Stimulated activated CD4-positive, alpha-beta T cell treated with anti-CD3 and anti-CD28 coated beads, Interleukin-4, amount 100 ng/mL, for 4 hours (primary cell): Measurements from ENCODE around the gene AP3D1.

Experiments used
- DNase-seq, 2 experiments: peaks; one replicate each; pipeline ENCODE4 v3.0.0-alpha.2; 2020

The AP3D1 gene

DNA sequence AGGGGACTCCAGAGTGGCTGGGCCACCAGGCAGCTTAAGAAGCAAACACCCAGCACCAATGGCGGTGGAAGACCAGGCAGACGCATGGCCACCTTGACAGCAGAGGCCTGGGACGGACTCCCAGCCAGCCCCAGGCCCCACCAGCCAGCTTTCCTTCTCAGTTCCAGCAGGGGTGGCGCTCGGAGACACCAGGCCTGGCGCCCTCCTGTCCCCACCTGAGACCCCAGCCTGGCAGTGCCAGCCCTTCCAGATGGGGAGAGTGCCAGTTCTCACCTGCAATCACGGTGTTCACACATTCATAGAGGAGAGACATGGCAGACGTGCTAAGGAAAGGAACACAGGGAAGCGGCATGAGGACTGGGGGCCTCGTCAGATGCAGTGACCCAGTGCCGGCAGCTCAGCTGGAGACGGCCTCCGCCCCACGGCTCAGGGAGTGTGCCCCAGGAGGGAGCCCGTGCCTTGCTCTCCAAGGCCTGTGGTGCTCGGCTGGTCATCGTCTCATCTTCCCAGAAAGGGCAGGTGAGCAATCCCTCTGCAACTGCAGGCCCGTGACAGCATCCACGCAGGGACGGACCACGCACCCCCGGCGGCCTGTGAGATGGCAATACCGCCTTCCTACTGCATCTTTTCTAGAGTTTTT is 24.4 kb downstream of the AP3D1 start:
- DNase-seq: no peak

DNA sequence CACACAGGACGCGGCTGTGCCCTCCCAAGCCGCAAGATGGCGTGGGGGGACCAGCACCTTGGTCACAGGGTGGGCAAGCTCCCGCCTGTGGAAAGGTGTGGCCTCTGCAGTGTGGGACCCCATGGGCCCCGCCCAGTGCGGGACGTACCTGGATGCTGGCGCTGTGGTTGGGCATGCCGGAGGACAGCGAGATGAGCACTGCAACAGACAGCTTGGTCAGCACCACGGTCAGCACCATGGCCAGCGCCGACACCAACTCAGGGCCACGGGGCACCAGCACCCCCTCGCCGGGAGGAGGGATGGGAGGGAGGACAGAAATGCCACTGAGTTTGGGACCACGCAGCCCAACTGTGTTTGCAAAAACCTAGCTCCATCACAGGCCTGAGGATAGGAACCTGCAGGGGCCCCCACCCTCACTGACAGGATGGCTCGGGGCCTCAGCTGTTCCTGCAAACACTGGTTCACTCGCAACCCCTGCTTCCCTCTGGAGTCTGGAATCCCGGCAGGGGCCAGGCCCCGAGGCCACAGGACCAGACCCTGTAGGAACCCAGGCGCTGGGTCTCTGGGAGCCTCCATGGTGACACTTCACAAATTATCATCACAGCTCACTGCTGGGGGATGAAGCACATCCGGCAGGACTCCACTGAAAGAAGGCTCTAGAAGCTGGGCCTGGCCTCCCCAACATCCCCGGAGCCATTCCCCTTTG is 27.5 kb downstream of the AP3D1 start:
- no peak for DNase-seq

DNA sequence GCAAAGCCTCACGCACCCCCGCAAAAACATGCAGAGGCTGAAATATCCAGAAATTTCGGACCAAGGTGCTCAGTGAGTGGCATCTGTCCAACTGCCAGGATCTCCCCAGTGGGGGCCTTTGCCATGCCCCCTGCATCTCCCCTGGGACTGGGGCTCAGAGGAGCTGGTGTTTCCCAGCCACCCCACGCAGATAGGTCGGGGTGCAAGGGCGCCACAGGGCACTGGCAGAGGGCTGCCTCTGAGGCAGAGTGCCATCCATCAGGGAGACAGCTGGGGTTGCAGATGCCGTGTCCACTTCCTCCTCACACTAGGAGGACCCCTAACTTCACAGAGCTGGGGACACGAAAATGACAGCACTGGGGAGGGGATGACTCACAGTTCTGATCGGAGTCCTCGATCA is 28.4 kb downstream of the AP3D1 start:
- no peak for DNase-seq

DNA sequence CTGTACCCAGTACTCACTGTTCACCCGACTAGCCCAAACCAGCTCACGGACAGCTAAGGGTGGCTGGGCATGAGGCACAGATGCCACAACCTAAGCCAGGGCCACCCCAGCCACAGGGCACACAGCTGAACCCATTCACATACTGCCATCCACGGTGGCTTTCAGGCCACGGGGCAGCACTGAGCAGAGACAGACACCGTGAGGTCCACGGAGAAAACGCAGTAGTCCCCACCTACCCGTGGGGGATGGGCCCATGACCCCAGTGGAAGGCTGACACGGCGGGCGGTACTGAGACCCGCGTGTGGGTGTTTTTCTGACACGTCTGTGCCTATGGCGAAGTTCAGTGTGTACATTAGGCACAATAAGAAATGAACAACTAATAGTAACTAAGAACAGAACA is 29.1 kb downstream of the AP3D1 start:
- no peak for DNase-seq

DNA sequence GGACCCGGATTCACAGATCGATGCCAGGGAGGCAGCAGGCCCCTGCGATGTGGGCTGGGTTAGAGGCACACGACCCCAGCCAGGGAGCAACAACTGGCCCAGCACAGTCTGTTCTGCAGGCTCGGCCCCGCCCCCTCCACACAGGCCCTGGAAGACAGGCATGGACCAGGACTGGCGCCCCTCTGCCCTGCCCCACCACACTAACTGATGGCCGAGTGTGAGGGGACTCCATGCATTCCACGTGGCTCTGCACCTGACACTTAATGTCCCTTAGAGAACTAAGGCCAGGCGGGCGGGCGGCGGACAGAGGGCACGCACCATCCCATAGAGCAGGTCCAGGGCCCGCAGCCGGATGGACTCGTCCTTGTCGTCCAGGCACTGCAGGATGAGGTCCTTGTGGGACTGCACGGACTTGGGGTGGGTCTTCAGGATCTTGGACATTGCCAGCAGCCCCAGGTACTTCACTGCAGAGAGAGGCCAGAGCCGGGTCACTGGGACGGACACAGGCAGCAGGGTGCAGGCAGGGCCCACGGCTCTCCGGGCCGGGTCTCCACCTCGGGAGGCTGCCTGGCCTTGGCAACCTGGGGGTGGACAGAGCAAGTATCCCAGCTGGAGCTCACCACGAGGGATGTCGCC is 29.8 kb downstream of the AP3D1 start:
- no peak for DNase-seq

DNA sequence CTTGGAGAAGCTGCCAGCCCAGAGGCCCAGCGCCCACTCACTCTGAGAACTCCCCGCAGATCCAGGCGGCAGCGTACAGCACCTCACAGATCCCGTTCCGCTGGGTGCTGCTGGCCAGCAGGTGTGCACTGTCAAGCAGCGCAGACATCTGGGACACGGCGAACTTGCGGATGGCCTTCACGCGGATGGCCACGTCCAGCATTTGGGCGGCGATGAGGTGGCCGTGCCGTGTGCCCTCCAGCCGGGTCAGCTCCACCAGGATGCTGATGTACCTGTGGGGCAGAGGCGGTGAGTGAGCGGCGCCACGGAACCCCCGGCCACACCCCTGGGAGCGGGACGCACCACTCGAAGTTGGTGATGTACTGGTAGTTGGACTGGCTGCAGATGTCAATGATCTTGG is 30.5 kb downstream of the AP3D1 start:
- no peak for DNase-seq

DNA sequence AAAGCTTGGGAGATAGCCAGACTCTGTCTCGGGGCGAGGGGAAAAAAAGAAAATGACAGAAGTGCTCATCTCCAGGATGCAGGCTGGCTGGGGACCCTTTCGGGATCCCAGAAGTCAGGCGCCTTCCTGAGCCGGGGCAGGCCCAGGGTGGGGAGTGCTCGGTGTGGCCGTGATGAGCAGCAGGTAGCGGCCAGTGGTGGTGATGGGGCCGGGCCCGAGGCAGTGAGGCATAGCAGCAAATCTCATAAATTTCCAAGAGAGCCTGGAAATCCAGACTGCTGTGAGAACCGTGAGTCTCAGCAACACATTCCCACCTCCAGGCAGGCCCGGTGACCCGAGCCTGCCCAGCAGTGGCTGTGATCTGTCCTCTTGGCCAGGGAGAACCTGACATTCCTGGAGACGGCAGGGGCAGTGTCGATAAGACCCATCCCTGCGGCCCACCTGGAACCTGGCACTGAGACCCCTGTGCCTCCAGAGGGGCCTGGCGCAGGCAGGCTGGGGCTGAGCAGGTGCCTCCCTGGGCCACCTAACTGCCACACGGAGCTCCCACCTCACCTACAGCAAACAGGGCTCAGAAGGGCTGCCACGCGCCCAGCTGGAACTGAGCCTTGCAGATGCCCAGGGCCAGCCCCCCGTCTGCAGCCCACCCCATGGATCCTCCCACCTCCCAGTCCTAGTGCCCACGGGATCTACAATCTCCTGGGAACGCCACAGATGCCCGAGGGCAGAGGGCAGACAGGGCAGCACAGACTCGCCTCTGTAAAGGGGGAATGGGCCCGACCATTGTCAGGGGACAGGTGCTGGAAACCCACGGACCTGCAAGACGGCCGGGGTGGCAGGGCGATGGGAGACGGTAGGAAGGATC is 31.2 kb downstream of the AP3D1 start:
- no peak for DNase-seq

DNA sequence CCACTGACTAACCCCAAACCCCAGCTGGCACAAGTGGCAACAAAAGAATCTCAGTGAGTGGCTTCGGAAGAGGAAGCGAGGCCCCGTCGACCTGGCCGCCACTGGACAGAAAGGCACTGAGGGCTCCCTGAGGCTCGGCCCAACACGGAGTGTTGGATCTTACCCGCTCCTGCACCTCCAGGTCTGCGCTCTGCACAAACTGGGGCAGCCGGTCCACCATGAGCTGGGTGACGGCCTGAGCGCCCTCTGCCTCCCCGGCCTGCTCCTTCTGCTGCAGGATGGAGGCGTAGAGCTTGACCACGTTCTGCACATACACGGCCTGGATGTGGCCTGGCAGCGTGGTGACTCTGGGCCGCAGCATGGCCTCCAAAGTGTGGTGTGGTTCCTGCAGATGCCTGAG is 32.9 kb downstream of the AP3D1 start:
- no peak for DNase-seq

DNA sequence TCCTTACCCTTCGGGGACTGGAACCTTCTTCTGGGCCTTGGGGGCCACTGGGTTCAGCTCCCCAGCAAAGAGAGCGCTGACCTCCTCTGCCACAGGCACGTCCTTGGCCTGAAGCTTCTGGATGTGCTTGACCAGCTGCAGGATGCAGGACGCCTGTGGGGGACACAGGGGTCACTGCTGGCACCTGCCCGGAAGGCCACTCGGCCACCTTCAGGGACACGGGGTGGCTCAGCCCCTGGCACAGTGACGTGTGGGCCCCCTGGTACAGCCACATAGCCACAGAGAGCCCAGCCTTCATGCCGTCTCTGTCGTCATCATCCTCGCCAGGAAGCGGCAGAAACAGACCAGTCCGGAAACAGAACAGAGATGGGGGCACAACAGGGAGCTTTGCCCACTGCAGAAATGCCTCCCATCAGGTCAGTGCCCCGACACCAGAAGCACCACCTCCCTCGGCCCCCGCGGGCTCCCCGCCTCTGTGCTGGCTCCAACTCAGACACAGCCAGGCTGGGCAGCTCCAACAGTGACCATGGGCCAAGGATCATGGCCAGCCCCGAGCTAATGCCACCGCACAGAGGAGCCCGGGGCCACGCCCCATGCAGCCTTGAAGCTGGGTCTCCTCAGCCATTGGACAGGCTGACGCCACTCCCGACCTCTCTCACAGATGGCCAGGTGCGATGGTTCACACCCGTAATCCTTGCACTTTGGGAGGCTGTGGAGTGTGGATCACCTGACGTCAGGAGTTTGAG is 34.0 kb downstream of the AP3D1 start:
- no peak for DNase-seq

DNA sequence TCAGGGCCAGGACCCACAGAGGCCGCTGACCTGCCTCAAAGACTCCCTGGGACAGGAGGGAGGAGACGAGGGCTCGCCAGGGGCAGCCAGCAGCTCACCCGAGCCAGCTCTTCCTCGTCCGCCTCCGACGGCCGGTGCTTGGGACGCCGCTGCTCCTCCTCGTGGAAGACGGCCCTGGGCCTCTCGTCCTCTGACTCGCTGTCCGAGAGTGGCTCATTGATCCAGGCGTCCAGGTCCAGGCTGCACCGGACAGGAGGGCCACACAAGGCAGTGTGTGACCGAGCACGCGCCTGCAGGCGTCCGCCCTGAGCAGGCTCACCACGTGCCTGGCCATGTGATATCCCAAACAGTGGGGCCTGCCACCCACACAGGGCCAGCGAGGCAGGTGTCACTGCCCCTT is 34.9 kb downstream of the AP3D1 start:
- DNase-seq: no peak

DNA sequence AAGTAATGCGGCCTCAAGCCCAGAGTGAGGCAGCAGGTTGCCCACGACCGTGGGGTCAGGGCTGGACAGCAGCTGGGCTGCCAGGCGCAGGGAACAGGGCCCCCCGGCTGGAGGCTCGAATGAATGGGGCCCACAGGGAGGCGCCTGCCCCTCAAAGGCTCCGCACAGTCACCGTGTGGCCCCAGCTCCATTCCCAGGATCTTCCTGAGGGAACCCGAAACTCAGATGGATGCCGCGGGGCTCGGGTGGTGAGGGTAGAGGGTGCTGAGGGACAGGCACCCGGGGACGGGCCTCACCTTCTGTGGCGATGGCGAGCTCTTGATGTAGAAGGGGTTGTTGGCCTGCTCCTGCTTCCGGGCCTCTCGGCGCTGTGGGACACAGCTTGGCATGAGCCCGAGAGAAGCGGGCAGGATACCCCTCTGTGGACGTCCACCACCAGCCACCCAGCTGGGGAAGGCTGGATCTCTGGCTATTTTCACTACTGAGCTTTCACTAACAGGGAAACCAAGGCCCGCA is 35.4 kb downstream of the AP3D1 start:
- no peak for DNase-seq

DNA sequence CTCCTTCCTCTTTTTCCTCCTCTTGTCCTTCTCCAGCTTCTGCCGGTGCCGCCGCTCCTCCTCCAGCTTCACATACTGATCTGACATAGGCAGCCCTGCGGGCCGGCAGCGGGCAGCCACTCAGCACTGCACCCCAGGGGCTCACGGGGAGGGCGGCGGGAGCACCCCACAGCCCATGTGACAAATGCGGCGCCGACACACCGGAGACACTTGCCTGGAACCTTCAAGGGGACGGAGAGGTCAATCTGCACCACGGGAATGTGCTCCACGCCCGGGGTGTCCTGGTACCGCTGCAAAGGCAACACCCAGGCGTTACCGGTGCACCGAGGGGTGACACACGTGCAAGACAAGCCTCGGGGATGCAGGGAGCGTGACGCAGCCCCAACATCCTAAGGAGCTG is 36.0 kb downstream of the AP3D1 start:
- DNase-seq: no peak

DNA sequence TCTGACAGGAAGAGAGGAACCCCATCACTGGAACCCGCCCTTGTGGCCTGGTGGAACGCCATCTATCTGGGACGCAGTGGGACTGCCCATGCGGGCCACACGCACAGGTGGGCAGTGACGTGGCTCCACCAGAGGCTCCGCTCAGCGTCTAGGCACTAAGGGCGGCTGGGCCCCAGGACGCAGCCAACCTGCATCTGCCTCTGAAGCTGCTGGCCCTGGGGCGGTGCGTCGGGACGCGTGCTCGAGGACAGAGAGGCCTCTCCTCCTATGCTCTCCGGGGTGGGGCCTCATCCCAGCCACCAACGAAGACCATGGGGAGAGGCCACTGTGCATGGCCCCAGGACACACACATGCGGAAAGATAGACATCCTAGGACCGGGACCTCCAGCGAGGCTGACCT is 36.5 kb downstream of the AP3D1 start:
- no peak for DNase-seq

DNA sequence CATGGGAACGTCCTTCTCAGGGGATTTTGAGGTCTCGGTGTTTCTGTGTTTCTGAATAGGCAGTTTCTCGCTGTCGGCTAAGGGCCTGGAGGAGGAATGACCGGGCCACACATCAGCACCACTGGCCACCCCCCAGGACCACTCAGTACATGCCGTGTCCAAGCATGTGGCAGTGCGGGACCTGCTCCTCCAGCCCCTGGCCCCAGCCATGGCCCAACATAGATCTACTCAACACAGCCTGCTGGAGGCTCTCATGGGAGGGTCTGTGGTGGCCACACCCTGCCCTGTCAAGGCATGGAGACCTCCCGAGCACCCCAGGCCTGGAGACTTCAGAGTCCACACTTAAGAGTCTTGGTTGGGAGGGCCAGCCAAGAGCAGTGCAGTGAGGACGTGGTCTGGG is 37.1 kb downstream of the AP3D1 start:
- DNase-seq: no peak

DNA sequence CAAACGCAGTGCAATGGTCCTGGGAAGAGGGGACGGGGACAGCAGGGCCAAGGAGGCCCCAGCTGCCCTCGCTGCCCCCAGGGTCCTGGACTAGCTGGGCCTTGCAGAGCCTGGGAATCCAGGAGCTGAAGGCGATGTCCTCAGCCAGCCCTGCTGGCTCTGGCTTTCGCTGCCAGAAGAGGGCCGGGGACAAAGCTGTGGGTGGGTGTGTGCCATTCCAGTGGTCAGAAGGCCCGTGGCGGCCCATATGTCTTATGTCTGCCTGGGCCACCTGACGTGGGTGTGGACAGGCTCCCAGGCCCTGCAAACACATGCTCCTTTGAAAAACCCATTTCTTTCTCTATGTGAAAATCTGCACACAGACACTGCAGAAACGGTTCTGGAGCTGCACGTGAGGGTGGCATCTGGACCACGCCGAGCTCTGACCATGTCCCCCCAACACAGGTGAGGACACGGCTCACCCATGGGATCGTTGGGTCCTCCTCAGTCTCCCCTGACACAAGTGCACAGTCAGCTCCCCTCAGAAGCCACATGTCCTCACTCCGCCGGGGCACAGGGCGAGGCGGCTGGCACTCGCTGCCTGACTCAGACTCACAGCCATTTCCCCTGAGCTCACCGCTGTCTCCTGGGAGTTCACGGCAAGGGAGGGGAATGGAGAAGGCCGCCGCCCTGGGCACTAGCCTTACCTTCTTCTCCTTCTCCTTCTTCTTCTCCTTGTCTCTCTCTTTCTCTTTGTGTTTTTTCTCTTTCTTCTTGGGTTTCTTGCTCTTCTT is 37.7 kb downstream of the AP3D1 start:
- DNase-seq: no peak

DNA sequence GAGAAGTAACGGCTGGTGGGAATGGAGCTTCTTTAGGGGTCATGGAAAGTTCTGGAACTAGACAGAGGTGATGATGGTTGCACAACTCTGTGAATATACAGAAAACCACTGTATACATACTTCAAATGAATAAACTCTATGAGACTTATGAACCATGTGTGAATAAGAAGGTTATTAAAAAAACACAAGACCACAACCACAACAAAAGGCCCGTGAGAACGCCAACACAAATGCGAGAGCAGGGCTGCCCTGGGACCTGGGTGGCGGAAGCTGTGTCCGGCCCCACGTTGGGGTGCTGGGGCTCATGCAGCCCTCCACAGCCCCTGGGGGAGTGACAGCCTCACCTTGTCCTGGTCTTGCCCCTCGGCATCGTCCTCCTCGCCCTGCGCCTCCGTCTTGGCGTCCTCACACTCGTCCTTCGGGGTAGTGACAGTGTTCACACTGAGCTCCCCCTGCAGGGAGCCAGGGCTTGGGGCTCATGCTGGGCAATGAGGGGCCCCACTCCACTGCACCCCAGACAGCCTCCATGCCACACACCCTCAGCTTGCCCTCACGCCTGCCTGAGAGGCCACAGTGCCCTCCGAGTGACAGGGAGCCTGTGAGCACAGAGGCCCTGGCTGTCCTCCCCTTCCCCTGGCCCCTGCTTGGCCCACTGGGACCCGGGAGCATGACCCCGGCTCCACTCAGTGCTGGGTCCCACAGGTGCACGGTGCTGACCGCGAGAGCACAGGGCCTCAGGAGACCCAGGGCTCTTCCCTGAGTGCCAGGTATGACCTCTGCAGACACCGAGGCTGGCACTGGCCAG is 38.6 kb downstream of the AP3D1 start:
- no peak for DNase-seq

DNA sequence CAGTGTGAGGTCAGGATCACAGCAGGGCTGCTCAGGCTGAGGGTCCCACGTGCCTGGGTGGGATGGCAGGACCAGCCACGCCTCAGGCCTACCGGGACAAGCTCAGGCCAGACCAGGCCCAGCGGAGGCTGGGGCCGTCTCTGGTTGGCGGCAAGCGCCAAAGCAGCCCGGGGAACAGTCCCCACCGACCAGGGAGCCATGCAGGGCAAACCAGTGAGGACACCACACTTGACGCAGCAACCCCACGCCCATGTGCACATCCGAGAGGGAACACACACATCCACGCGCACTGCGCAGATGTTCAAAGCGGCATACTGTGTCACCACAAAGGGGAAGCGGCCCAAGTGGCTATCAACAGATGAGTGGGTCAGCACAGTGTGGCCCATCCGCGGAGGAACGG is 39.5 kb downstream of the AP3D1 start:
- no peak for DNase-seq

DNA sequence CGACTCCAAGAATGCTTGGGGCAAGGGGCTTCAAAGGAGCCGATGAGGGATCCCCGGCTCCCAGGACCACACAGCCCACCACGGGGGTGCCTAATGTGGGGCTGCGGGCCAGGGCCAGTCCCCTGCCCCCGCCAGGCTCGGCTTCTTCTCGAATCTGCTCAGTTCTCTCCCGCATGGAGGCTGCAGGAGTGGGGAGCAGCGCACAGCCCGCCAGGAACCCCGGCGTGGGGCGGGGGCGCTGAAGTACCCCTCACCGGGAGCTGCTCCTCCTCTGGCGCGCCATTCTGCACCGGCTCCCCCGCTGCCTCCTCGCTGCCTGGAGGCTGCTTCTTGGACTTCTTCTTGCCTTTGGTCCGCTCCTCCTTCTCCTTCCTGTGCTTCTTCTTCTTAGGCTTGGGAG is 39.9 kb downstream of the AP3D1 start:
- DNase-seq: no peak

DNA sequence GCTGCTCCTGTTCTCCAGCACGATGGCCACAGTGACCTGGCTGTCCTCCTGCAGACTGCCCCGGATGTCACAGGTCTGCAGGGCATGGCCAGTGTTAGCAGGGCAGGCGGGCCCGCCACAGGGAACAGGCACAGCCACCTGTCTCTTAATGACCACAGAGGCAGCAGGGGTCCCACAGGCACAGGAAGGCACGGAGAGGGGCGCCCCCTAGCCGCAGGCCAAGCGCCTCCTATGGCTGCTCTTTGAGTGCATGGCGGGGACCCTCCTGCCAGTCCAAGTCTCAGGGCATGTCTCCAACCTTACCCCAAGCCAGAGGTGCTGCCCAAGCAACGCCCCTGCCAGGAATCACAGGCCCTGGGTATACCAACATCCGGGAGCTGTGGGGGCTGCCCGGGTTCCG is 40.5 kb downstream of the AP3D1 start:
- no peak for DNase-seq

DNA sequence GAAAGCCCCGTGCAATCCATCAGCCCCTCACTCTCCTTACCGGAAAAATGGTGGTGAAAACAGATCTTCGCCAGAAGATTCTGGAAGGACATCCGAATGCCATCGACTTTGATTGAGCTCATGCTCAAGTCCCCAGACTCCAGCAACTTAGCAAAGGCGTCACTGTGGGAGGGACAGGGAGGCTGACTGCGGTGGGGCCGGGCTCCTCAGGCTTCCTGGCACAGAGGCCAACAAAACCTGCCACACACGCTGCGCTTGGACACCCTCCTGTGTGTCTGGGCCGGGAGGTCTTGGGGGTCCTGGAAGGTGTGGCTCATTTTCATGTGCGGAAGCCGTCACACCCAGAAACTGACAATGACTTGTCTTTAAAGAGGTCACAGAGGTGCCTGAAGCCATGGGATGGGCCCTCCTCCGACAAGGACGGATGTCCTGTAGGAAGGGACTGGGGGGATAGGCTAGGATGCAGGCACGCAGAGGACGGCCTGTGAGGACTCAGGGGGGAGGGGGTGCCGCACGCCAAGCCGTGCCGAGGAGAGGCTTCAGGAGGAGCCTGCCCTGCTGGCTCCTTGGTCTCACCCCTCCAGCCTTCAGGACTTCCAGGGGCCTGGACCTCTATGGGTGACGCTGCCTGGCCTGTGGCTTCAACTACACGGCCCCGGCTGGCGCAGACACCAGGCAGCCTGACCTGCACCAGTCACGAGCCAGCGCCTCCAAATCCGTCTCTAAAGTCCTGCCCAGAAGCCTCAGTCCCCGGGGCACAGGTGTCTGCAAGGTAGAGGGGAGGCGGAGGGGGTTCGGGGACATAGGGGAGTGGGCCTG is 42.1 kb downstream of the AP3D1 start:
- DNase-seq: no peak
